ENCODE results near the gene ARMC8. TPM values are rescaled to one million over a fixed set of nuclear protein-coding genes. Genes with fewer than 3 reads are reported as not detected.

Gene ARMC8
- total RNA-seq, 1 experiment from 2014 or later: 32.4 TPM

DNA sequence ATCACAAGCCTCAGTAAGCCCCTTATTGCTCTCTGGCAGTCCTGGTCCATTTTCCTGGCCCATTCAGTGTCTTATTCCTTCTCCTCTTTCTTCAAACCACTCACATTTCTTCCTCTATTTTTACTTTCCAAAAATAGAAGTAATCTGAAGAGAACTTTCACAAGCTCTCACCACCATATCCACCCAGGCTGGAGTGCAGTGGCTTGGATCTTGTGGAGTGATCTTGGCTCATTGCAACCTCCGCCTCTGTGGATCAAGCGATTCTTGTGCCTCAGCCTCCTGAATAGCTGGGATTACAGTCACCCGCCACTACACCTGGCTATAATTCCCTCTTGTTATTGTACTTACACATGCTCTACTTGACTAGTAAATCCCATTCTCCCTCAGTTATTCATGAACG, 16.8 kb downstream of the ARMC8 start:
- Histone ChIP-seq H3K4me2 (no peak overlapping the region), H3K36me3 (ENCODE audit: low read depth) (0 out of 2 replicates have a peak, but pooled peaks cover 4% of the 10 kb centered on the region), H3K4me1 (replicated peaks; ENCODE audit: insufficient read depth) (no peaks in the 10 kb centered on the region), H3K4me3 (no peak overlapping the region), H3K9me3 (ENCODE audit: insufficient read depth, low read depth) (peaks cover 4% of the 10 kb centered on the region; the same call in 1 of the 2 replicates), H3F3A (ENCODE audit: insufficient read depth, low read depth) (no peaks in the 10 kb centered on the region), H2AFZ (no peak overlapping the region), H3K27ac (no peak overlapping the region), H3K9me2 (ENCODE audit: insufficient read depth) (no peaks in the 10 kb centered on the region), H3K79me2 (ENCODE audit: low read depth) (peaks cover 80% of the 10 kb centered on the region), H3K27me3 (ENCODE audit: insufficient read depth, low read depth) (no peaks in the 10 kb centered on the region), H4K20me1 (ENCODE audit: insufficient read depth) (peaks cover 40% of the 10 kb centered on the region; the same call in 1 of the 2 replicates)
- TF ChIP-seq EZH2 (IDR thresholded peaks at IDR 0.05; ENCODE audit: low read depth): no peak
- TF ChIP-seq, protein P1, sequence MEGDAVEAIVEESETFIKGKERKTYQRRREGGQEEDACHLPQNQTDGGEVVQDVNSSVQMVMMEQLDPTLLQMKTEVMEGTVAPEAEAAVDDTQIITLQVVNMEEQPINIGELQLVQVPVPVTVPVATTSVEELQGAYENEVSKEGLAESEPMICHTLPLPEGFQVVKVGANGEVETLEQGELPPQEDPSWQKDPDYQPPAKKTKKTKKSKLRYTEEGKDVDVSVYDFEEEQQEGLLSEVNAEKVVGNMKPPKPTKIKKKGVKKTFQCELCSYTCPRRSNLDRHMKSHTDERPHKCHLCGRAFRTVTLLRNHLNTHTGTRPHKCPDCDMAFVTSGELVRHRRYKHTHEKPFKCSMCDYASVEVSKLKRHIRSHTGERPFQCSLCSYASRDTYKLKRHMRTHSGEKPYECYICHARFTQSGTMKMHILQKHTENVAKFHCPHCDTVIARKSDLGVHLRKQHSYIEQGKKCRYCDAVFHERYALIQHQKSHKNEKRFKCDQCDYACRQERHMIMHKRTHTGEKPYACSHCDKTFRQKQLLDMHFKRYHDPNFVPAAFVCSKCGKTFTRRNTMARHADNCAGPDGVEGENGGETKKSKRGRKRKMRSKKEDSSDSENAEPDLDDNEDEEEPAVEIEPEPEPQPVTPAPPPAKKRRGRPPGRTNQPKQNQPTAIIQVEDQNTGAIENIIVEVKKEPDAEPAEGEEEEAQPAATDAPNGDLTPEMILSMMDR (conservative IDR thresholded peaks at IDR 0.05): no peak
- no TSS peak for BruUV-seq (replicated peaks)
- POLR2A ChIA-PET (ENCODE audit: unreplicated experiment): no interaction called here
- no peak for DNase-seq
- intact Hi-C loops (cut with micrococcal nuclease; ENCODE audit: unreplicated experiment): no loop called here
- CTCF ChIA-PET: interaction anchor here (0.6 kb wide), 1 partner anchor 84 kb away, joined by 3 read pairs; no protein-coding TSS in a partner anchor

DNA sequence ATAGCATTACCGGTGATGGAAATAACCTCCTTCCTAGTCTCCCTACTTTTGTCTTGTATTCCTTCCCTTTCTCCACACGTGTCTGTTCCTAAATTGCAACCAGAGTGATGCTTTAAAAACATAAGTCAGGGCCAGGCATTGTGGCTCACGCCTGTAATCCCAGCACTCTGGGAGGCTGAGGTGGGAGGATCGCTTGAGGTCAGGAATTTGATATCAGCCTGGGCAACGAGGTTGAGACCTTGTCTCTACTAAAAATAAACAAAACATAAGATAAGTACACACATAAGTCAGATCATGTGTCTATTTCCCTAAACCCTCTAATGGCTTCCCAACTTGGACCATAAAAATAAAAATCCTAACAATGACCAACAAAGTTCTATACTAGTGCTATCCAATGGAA, 18.4 kb downstream of the ARMC8 start:
- no peak overlapping the region for H3K4me2 ChIP-seq
- no peak overlapping the region for H3K4me3 ChIP-seq
- H3F3A ChIP-seq (ENCODE audit: insufficient read depth, low read depth): no peaks in the 10 kb centered on the region
- no peaks in the 10 kb centered on the region for H3K27me3 ChIP-seq (ENCODE audit: insufficient read depth, low read depth)
- TF ChIP-seq, protein P1 (conservative IDR thresholded peaks at IDR 0.05): no peak
- no peak for TF ChIP-seq EZH2 (IDR thresholded peaks at IDR 0.05; ENCODE audit: low read depth)
- DNase-seq: no peak
- POLR2A ChIA-PET (ENCODE audit: unreplicated experiment): no interaction called here
- H3K9me2 ChIP-seq (ENCODE audit: insufficient read depth): no peaks in the 10 kb centered on the region; the same call in 1 of the 2 replicates
- CTCF ChIA-PET: no interaction called here
- H3K79me2 ChIP-seq (ENCODE audit: low read depth): peaks cover 83% of the 10 kb centered on the region
- no peak overlapping the region for H2AFZ ChIP-seq
- BruUV-seq (replicated peaks): no TSS peak
- H3K27ac ChIP-seq: no peak overlapping the region
- peaks cover 37% of the 10 kb centered on the region; the same call in 1 of the 2 replicates for H4K20me1 ChIP-seq (ENCODE audit: insufficient read depth)
- H3K9me3 ChIP-seq (ENCODE audit: insufficient read depth, low read depth): peaks cover 4% of the 10 kb centered on the region; the same call in 1 of the 2 replicates
- H3K4me1 ChIP-seq (replicated peaks; ENCODE audit: insufficient read depth): no peaks in the 10 kb centered on the region
- intact Hi-C loops (cut with micrococcal nuclease; ENCODE audit: unreplicated experiment): no loop called here
- H3K36me3 ChIP-seq (ENCODE audit: low read depth): peaks cover 4% of the 10 kb centered on the region; the same call in 1 of the 2 replicates

DNA sequence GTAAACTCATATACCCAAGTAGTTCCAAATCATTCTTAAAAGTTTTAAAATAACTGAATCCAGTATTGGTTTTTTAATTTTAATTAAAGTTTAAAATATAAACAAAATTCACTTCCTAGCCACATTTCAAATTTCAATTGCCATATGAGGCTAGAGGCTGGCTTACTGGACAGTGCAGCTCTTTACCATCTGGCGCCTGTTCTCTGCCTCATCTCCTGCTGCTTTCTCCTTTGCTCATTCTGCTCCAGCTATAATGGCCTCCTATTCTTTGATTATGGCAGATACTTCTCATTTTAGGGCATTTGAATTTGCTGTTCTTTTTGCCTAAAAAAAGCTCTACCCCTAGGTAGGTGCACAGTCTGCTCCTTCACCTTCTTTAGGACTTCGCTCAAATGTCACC, 19.1 kb downstream of the ARMC8 start:
- Histone ChIP-seq H3K4me1 (replicated peaks; ENCODE audit: insufficient read depth) (no peaks in the 10 kb centered on the region), H3K27me3 (ENCODE audit: insufficient read depth, low read depth) (no peaks in the 10 kb centered on the region), H3K9me3 (ENCODE audit: insufficient read depth, low read depth) (peaks cover 4% of the 10 kb centered on the region; the same call in 1 of the 2 replicates), H3K4me3 (no peak overlapping the region), H3K27ac (no peak overlapping the region), H4K20me1 (ENCODE audit: insufficient read depth) (peaks cover 35% of the 10 kb centered on the region; the same call in 1 of the 2 replicates), H3F3A (ENCODE audit: insufficient read depth, low read depth) (no peaks in the 10 kb centered on the region), H3K79me2 (ENCODE audit: low read depth) (peaks cover 79% of the 10 kb centered on the region), H3K36me3 (ENCODE audit: low read depth) (peaks cover 4% of the 10 kb centered on the region; the same call in 1 of the 2 replicates), H2AFZ (no peak overlapping the region), H3K9me2 (ENCODE audit: insufficient read depth) (no peaks in the 10 kb centered on the region; the same call in 1 of the 2 replicates), H3K4me2 (no peak overlapping the region)
- DNase-seq: no peak
- no TSS peak for BruUV-seq (replicated peaks)
- intact Hi-C loops (cut with micrococcal nuclease; ENCODE audit: unreplicated experiment): no loop called here
- CTCF ChIA-PET: no interaction called here
- no peak for TF ChIP-seq EZH2 (IDR thresholded peaks at IDR 0.05; ENCODE audit: low read depth)
- TF ChIP-seq, protein P1 (conservative IDR thresholded peaks at IDR 0.05): no peak
- POLR2A ChIA-PET (ENCODE audit: unreplicated experiment): no interaction called here

Data from PC-9 (cell line).